Stimulated activated CD4-positive, alpha-beta T cell treated with anti-CD3 and anti-CD28 coated beads, Interleukin-15, amount 100 ng/mL, for 1 hour (primary cell): ENCODE data around the gene GRAP.

ENCODE experiments used
- DNase-seq, 2 donors: peaks; one replicate each; pipeline ENCODE4 v3.0.0-alpha.2; 2020; ENCODE audit warnings: low read depth in 1 of 2, low spot score in 1 of 2

GRAP gene

DNA sequence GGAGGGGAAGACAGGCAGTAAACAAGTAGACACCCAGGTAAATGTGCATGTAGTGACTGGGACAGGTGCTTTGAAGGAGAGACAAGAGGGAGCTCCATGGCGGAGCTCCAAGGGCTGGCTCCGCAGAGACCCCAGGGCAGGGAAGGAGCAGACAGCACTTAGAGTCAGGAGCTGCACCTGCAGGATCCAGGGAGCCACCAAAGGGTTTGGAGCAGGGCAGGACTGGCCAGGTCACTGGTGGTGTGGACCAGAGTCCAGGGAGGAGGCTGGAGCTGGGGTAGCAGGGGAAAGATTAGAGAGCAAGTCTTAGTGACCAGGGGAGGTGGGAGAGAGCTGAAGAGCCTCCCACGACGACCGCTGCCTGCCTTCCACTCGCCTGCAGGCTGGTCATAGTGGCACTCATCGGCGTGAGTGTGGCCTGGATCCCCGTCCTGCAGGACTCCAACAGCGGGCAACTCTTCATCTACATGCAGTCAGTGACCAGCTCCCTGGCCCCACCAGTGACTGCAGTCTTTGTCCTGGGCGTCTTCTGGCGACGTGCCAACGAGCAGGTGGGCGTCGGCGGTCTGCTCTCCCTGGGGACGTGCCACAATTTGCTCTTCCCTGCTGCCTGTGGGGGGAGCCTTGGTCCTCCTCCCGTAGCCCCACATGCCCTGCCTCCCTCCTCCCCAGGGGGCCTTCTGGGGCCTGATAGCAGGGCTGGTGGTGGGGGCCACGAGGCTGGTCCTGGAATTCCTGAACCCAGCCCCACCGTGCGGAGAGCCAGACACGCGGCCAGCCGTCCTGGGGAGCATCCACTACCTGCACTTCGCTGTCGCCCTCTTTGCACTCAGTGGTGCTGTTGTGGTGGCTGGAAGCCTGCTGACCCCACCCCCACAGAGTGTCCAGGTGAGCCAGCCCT lies 27.5 kb downstream of the GRAP start:
- DNase-seq: no peak

DNA sequence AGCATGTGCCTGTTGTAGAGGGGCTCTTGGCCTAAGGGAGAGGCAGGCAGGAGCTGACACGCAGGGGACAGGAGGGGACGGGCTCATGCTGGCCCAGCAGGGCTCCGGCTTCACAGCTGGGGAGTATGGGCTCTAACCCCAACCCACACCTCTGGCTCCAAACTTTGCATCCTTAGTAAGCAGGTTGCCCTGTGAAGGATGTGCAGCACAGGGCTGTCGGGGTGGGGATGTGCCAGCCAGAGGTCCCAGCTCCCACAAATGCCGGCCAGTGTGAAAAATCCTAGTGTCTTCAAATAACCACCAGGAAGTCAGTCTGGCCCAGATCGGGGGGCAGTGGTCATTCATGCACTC lies 28.2 kb downstream of the GRAP start:
- DNase-seq: no peak

DNA sequence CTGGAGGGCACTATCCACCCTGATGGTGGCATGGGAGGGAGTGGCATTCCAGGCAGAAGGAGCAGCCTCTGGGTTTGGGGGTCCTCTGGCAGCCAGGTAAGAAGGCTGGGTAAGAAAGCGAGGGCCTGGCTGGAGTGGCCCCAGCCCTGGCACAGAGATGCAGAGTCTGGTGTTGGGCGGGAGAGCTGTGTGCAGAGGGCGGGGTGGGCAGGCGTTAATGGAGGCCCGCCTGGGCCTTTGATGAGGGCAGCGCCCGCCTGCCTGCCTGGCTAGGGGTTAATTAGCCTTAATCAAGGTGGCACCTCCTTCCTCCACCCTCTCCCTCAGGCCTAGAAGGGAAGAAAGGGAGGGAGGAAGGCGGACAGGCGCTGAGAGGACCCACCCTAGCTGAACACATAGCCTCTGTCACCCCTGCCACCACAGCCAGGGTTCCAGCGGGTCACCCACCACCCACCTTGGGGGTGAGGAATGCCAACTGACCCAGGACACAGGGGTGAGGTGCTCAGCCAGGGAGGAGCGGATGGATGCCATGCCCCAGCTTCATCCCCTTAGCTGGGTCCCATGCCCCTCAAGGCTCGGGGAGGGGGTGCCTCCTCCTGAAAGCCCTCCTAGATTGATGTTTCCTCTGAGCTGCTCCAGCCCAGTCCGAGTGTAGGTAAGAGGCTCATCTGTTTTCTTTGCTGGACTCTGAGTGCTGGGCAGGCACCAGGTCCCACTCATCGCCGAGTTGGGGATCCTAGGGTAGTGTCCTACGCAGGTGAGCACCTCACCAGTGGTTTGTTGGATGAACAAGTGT lies 28.8 kb downstream of the GRAP start:
- no peak for DNase-seq

DNA sequence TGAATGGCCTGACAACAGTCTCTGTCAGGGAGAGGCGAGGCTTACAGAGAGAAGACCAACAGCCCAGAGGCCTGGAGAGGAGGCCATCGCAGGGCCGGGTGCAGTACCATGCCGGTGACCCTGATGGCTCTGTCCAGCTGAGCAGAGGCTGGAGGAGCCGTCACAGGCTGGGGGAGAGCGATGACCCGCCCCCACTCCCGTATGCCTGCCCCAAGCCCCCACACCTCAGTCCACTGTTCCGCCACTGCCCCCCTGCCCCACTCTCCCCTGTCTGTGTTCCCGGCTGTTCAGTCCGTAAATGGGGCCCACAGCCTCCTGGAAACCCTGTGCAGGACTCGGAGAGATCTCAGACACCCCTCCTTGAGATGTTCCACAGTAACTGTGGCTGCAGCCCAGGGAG lies 29.4 kb downstream of the GRAP start:
- DNase-seq: no peak

DNA sequence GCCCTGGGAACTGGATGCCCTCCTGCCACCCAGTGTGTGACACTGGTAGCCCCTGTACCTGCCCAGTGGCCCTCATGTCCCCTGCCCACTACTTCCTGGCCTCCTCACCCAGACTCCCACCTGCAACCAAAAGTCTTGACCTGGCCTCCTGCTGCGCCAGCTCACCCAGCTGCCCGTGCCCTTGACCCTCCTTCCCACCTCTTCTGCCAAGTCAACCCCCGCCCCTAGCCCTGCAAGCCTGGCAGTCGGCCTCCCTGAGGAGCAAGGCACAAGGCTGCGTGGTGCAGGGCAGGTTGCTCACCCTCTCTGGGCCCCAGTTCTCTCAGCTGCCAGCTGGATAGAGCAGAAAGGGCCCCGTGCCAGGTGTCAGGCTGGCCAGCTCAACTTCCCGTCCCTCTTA lies 29.9 kb downstream of the GRAP start:
- no peak for DNase-seq

DNA sequence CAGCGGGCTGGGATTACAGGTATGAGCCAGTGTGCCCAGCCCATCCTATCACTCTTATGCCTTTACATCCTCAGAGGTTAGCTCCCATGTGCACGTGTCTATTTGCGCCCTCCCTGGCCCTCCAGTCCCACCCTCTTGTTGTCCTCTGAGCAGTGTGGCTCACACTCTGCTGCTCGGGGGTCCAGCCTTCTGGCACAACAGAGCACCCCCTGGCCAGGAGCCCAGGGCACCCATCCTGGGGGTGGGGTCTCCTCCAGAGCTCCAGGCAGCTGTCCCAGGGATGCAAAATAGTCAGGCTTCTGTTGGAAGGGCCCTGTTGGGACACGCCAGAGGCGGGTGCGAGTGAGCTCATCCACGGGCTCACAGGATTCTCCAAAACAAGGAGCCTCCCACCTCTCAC lies 30.5 kb downstream of the GRAP start:
- DNase-seq: no peak

DNA sequence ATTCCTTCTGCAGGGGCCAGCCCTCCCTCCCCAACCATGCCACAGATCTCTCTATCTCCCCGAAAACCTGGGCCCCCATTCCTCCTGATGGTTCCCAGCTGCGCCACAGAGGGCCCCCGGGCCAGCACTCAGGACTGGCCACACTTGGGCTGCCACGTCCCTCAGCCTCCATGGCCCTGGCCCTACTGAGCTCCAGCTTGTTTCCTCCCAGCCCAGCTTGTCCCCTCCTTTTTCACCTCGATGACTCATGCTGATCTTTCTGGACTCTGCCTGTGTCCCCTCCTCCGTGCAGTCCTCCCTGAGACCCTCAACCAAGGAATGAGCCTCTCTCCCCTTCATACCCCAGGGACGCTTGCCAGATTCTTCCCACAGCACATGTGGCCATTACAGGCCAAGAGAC lies 31.3 kb downstream of the GRAP start:
- no peak for DNase-seq

DNA sequence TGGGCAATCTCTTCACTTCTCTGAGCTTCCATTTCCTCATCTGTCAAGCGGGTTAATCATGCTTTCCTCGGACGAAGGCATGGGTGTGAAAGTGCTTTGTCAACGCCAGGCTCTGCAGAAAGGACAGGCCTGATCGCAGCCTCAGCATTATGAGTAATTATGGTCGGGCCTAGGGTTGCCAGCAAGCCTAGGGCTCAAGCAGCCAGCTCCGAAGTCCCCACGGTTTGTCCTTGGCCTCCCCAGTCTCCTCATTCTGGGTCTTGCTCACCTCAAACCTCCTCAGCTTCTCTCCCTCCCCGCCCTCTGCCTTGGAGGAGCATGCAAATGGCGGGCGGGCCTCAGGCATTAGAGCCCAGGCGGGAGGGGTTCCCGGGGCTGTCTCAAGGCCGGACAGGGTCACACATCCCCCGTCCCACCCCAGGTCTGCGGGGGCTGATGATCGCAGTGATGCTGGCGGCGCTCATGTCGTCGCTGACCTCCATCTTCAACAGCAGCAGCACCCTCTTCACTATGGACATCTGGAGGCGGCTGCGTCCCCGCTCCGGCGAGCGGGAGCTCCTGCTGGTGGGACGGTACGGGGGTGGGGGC lies 32.0 kb downstream of the GRAP start:
- DNase-seq: no peak

DNA sequence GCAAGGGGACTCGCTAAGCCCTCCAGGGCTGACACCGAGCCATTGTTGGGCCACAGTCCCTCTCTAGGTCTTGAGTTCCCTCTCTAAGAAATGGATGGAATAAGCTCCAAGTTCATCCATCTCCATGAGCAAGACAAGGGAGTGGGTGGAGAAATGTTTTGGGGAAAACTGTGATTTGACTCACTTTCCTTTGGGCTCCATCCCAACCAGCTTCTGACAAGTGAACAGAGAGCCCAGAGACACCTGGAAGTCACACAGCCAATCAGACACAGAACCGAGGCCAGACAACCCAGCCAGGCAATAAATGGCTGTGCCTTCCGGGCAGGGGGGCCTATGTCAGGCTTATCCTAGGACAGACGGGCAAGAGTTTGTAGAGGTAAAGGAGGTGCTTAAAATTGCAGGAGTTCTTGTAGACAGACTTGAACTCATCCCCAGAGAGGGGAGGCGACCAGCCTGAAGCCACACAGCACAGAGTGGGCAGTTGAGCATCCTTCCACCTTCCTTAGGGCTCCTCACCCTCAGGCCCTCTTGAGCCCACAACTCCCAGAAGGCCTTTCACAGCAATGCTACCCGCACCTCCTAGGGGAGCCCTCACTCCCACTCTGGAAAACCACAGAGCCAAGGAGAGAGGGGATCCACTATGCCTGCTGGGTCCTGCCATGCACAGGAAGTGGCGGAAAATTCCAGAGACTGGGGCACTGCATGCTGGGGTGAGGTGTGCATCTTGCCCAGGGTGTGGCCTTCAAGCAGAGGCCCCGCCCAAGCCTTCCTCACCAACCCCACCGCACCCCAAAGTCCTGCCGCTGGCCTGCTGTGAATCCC lies 32.7 kb downstream of the GRAP start:
- DNase-seq: no peak

DNA sequence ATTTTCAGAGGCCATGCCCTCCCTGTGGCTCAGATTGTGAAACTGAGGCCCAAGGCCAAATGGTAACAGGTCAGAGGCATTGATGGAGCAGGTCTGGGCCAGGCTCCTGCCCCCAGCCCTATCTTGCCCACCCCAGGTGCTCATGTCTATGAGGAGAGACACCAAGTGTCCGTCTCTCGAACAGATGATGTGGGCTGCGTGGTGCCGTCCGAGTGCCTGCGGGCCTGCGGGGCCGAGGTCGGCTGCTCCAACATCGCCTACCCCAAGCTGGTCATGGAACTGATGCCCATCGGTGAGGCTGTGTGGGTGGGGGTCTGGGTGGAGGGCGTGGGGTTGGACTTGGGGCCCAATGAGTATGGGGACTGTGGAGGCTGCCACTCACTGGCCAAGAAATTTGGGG lies 33.5 kb downstream of the GRAP start:
- no peak for DNase-seq

DNA sequence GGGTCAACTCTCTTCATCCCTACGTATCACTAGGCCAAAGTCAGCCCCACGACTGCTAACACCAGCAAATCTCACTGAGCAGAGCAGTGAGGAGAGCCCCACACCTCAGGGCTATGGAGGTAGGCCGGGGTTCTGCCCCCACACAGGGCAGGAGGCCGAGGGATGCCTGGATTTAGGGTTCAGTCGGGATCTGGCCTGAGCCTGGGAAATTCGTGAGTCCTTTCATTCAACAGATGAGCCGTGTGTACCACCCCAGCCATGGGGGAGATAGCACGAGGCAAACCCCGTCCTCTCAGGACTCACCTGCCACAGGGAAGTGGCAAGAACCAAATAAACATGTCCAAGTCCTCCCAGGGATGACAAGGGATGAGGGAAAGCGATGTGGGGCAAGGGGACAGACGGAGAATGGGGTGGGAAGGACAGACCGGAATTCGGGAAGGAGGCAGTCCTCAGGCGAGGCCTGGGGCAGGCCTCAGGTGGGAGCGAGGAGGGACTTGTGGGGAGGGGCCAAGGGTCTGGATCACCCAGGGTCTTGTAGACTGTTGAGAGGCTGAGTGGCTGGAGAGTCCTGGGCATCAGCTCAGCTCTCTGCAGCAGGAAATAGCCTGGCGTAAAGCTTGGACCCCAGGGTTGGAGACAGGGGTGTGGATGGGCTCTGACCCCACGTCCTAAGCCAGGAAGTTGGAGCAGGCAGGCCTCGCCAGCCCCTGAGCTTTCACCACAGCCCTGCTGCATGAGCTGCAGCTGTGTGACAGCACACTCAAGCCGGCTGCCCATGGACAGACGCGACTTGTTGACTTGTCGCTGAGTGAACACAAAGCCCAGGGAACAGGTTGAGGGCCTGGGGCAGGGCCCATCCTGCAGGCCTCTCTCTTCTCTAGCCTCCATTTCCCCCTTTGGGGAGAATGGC lies 34.3 kb downstream of the GRAP start:
- no peak for DNase-seq

DNA sequence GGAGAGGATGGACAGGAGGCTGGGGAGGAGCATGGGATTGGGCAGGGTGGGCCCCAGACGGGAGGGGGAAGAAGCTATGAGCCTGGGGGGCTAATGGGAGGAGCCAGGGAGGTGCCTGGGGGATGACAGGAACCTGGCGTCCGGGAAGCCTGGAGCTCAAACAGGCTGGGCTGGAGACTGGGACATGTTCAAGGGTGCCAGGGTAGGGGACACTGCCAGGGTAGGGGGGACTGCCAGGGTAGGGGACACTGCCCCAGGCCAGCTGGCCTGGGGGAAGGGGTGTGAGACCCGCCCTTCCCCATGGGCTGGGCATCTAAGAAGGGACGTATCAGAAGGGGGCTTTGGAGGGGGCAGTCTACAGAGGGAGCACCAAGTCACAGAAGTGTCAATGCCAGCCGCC lies 35.2 kb downstream of the GRAP start:
- no peak for DNase-seq

DNA sequence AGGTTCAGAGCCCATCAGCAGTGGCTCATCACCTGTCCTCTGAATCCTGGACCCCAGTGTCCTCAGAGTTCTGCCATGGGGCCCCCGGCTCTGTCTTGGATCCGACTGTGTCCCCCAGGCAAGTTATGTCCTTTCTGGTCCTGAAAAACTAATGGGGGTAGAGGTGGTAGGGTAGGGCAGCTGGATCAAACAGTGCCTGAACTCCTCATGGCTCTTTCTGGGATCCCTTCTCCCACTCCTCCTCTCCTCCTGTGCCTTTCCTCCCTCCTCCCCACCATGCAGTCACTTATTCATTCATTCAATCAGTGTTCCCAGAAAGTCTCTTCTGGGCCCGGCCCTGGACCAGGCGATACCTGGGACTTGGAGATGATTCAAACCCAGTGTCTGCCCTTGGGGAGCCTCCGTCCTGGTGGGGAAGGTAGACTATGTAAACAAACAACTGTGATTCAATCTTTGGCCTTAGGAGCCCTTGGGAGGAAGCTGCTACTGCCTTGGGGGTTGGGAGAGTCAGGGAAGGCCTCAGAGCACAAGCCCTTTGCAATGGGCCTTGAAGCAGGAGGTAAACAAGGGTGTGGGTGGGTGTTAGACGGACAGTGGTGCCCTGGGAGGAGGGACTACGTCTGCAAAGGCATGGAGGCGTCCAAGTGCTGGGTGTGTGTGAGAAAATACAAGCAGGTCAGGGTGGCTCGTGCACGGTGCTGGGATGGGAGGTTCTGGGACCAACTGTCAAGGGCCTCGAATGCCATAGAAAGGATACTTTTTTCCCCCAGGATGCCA lies 35.8 kb downstream of the GRAP start:
- DNase-seq: no peak

DNA sequence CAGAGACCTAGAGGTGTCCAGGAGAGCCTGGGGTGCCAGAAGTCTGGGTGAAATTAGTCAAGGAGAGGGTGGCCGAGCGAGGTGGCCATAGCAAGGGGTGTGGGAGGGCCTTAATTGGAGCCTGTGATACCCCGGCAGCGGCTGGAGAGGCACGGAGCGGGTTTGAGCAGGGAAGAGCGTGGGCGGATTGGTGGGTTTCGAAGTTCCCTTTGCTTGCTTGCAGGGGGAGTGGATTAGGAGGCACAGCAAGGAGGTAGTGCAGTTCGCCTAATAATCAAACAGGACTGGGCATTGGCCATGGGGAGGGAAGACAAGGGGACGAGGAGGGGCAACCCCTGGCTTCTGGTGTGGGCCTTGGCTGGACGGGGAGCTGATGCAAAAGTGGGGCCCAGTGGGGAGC lies 36.8 kb downstream of the GRAP start:
- DNase-seq: no peak

DNA sequence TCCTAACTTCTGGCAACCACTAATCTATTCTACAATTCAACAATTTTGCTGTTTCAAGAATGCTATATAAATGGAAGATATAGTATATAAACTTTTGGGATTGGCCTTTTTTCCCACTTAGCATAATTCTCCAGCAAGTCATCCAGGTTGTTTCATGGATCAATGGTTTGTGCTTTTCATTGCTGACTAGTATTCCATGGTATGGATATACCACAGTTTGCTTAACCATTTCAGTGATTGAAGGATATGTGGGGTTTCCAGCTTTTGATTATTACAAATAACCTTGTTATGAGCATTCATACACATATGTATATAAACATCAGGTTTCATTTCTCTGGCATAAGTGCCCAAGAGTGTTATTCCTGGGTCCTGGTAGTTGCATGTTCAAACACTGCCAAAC lies 40.1 kb downstream of the GRAP start:
- DNase-seq: no peak

DNA sequence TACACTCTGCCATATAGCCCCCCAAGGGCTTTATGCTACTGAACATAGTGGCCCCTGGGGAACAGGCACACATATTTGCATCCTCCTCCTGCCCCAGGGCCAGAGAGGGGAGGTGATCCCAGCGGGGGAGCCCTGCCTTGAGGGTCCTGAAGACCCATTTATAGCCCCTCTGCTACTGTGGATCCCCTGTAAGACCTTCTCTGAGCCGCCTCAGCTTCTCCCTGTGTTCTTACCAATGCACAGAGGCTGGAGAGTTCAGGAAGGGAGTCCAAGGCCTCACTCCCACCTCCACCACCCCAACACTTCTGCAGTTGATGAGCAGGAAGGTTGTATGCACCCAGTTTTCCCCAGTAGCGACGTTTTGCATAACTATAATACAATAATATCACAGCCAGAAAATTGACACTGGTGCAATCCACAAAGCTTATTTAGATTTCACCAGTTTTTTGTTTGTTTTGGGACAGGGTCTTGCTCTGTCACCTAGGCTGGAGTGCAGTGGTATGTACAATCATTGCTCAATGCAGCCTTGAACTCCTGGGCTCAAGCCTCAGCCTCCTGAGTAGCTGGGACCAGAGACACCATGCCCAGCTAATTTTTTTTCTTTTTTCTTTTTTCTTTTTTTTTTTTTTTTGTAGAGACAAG lies 40.8 kb downstream of the GRAP start:
- no peak for DNase-seq

DNA sequence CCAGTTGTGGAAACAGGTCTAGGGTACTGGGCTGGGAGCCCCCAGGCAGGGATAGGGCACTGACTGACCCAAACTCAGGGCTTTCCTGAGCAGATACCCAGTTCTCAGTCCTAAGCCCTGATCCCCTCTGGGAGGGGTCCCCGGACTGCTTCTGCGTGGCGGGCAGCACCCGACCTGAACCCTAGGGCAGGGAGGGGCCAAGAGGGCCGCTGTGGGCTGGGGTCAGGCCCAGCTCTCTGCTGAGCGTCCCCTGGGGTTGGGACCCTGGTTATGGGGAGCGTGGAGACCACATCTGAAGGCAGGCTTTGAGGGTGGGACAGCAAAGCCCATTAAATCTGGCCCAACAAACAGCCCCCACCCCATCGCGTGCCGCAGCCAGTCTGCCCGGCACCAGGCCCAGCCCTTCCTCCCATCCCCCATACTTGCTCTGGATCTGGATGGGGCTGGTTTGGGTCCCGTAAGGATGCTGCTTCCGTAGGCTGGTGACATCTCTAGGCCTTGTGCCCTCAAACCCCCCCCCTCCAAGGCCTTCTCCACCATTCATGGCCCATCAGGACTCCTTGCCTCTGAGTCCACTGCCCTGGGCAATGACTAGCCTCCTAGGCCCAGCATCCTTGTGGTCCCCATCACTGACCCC lies 41.5 kb downstream of the GRAP start:
- no peak for DNase-seq

DNA sequence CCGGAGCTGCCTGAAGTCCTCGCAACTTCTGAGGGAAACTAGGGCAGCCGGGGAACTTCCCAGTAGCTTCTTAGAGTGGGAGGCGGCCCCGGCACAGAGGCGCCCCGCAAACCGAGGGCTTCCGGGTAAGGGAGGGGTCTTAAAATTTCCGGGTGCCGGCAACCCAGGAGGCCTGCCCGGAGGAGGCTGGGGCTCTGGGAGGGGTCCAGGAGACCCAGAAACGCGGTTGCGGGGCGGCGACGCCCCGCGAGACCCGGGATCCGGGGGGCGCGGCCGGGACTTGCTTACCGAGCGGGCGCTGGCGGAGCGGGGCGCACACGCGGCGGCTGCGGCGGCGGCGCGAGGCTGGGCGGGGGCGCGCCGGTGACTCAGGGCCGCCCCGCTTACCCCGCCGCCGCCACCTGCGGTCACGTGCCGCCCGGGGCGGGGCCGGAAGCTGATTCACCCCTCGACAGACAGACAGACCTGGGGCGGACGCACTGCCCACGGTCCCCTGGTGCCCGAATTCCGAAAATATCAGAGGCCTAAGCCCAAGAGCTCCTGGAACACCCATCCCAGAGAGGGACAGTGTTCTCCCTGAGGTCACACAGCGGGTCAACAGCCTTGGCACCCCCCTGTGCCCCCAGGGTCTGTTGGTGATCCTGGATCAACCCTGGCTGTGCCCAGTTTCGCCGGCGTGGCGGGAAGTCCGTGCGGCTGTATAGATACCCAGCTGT lies 42.2 kb downstream of the GRAP start, which contains the start of gene FAM83G:
FAM83G (minus strand) TSS at position 344 of the 716 bp plus-strand sequence. CDS start 723 bp downstream, outside the sequence.
- DNase-seq: peak; percentile 77 to 92
